Measurements from ENCODE around the gene SLMAP.

GRCh38 chr3:57803647-57804081 lies 47.6 kb downstream of the SLMAP start:
- TF ChIP-seq POLR2A (IDR thresholded peaks at IDR 0.05) (no peak), CTCF (IDR thresholded peaks at IDR 0.05 in 8 of 11, conservative IDR thresholded peaks at IDR 0.05 in 3 of 11) (no peak)
